Islet precursor cell (in vitro differentiated cells): ENCODE measurements around the gene RELB.

ENCODE experiments used
- DNase-seq: peaks from one replicate; pipeline ENCODE4 v3.0.0-alpha.2; 2018

The RELB gene

GRCh38 chr19:45063851-45064801 lies 62.9 kb downstream of the RELB start:
- no peak for DNase-seq

DNA sequence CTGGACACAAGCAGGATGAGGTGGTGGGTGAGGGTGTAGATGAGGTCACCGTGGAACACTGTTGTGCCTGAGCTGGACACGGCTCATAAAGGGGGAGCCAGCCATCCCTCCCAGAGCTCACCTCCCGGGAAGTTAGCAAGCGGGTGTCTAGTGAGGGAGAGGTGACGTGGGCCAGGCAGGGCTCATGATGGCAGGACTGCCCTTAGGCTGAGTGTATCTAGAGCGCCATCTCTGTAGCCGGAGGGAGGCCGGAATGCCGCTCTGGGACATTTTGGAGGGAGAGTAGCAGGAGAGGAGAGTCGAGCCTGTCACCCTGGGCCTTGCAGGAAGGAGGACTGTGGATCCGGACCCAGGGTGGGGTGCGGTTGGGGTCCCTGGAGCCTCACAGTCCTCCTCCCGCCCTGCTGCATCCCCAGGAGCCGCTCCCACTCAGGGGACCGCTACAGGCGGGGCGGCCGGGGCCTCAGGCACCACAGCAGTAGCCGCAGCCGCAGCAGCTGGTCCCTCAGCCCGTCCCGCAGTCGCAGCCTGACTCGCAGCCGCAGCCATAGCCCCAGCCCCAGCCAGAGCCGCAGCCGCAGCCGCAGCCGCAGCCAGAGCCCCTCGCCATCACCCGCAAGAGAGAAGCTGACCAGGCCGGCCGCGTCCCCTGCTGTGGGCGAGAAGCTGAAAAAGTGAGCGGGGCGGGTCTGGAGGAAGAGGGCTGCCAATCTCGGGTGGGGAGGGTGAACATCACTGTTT lies 65.8 kb downstream of the RELB start:
- peak; percentile 56 for DNase-seq

DNA sequence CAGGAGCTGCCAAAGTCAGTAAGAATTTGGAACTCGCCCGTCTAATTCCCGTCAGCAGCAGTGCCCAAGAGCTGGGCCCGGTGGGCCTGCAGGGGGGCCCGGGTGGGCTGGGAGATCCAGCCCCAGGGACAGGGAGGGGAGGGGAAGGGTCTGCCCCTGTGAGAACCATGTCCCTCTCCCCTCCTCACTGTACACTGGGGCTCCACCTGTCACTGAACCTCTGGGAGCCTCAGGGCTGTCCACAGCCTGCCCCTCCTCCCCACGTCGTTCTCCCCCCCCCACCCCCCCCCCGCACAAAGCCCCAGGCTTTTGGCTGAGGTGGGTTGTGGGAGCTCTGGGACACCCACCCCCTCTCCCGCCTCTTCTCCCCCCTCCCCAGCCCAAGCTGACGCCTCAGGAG lies 66.8 kb downstream of the RELB start:
- peak; percentile 45 for DNase-seq

- DNase-seq, result peak; percentile 83
Measured at GRCh38 chr19:45069056-45069455, 67.8 kb downstream of the RELB start.

GRCh38 chr19:45070214-45070613 lies 69.0 kb downstream of the RELB start:
- no peak for DNase-seq

DNA sequence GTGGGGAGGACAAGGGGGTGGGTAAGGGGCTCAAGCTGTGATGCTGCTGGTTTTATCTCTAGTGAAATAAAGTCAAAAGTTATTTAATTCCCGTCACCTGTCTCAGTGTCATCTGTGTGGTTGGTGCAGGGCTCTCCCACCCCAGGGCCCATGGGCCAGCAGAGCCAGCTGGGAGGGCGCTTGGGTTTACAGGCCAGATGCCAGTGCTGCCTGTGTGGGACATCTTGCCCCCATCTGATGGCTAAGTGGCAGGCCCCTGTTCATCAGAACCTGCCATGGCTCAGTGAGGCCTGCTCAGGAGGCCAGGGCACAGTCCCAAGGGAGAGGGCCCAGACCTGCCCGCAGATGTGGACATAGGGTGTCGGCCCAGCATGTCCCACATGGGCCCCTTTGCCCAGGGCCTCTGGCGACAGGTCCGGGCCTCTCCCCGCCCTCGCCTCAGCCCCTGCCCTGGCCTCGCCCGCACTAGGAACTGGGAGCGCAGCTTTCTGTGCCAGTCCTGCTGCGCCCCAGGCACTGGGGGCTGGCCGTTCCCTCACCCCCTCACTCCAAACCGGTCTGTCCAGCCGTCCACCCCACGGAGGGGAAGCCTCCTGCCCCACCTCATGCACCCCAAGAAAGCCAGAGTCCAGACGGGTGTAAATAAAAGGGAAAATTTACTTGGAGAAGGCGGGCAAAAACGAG lies 69.7 kb downstream of the RELB start:
- peak; percentile 45 for DNase-seq

DNA sequence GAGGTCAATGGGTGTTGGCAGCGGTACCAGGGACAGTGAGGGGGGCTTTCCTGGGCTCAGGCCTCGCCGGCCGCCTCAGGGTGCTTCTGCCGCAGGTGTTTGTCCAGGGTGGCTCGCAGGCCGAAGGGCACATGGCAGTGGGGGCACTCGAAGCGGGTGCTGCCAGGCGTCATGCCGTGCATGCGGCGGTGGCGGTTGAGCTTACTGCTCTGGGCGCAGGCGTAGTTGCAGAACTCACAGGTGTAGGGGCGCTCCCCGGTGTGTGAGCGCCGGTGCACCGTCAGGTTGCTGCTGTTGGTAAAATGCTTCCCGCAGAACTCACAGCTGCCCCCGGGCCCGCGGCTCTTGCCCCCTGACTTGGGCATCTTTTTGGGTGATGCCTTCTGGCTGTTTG lies 70.3 kb downstream of the RELB start:
- DNase-seq, result no peak

DNA sequence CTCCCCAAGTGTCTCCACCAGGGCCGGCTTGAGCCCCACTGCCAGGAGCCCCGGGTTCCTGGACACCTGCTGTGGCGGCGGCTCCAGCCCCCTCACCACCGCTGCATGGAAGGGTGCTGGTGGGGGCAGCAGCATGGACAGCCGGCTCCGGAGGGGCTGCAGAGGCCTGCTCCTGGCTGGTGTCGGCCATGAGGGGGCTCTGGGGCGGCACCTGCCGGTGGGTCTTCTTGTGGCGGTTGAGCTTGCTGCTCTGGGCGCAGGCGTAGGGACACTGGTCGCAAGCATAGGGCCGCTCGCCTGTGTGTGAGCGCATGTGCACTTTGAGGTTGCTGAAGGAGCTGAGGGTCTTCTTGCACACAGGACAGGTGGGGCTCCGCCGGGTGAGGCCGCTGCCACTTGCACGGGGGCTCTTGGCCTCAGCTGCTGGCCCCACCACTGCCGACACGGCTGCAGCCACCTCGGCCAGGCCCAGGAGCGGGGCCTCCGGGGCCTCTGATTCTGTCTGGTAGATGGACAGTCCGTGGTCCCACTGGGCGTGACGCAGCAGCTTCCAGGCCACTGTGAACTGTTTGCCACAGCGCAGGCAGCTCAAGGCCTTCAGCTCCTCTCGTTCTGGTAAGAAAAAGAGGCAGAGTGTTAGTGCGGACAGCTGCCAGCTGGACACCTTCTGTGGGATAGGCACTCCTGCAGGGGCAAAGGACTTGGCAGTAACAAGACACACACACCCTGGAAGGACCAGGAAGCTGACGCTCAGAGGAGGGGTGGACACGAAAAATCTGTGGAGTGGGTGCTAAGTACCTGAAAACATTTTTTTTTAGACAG lies 70.9 kb downstream of the RELB start:
- no peak for DNase-seq

DNA sequence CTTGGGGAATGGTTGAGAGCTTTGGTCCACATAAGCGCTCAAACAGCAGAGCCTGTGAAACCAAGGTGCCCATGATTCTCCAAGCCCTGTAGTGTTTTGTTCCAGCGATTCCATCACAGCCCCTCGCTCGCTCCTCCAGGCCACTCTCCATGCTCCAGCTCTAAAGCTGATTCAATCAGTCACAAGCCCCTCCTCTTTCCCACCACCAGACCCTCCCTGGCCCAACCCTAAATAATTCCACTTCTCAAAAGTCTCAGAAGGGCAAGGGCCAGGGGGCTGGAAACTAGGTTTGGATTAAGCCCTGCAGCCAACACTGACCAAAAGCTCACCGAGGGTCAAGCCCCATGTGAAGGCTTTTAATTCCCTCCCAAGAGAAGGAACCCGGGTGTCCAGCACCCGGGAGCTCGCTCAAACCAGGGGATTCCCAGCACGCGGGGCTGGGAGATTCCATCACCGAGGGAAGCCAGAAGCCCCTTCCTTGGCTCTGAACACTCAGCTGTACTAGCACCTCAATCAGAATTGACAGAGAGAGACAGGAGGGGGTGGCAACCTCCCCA lies 73.6 kb downstream of the RELB start:
- peak; percentile 66 for DNase-seq

GRCh38 chr19:45075301-45076028 lies 74.2 kb downstream of the RELB start:
- peak; percentile 82 for DNase-seq

DNA sequence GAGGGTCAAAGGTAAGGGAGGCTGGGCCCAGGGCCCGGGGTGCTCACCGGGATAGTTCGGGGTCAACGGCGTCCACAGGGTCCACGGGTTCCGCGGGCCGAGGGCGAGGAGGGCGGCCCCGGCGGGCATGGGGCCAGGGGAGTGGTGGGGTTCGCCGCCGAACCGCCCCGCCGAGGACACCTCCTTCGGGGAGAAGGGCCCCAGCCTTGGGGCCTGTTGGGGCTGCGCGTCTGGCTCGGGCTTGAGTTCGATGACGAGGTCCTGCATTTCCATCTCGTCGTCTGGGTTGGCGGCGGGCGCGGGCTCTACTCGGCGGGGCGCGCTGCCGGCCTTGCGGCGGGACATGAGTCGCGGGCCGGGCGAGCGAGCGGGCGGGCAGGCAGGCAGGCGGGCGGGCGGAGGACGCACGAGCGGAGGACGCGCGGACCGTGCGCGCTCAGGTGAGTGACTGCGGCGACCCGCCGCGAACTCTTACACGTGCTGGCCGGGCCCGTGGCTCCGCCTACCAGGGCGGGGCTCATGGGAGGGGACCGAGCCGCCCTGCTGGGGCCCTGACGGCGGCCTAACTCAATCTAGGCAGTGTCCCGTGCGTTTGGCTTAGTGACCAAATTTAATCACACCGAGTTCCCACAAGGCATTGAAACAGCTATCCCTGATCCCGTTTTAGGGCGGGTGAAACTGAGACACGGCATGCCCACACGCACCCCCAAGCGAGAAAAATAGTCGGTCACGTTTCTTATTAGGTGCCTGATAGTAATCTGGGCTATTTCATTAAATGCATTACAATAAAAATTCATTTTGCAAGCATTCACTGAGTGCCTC lies 75.0 kb downstream of the RELB start, which contains the start of gene ZNF296:
Gene ZNF296, minus strand, starts transcription at position 450 of the 822 bp plus-strand sequence. Its CDS starts 105 bp downstream, at position 345.
- peak; percentile 88 for DNase-seq

GRCh38 chr19:45076851-45077730 lies 75.8 kb downstream of the RELB start:
- peak; percentile 41 for DNase-seq

DNA sequence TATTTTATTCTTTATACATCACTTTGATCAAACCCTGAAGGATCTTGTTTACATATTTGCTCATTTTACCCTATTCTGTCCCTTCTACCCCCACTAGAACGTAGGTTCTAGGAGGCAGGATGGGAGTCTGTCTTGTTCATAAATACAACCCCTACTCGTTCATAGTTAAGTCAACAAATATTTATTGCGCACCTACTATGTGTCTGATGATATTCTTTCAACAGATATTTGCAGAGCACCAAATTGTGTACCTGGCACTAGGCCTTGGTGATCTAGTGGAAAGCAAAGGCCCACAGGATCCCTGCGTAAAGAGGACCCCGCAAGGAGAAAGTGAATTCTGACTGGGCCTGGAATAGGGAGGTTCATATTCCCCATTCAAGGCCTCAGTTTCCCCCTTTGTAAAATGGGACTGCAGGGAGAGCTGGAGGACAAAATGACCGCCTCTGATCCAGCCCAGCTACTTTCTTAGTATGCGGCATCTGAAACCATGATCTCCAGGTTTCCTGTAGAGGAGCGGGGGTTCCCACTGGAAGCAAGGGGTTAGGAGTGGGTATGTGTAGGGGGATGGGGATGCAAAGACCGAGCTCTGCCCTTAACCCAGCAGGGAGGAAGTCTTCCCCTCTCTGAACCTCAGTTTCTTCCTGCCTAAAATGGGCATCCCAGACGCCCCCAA lies 77.3 kb downstream of the RELB start:
- no peak for DNase-seq

DNA sequence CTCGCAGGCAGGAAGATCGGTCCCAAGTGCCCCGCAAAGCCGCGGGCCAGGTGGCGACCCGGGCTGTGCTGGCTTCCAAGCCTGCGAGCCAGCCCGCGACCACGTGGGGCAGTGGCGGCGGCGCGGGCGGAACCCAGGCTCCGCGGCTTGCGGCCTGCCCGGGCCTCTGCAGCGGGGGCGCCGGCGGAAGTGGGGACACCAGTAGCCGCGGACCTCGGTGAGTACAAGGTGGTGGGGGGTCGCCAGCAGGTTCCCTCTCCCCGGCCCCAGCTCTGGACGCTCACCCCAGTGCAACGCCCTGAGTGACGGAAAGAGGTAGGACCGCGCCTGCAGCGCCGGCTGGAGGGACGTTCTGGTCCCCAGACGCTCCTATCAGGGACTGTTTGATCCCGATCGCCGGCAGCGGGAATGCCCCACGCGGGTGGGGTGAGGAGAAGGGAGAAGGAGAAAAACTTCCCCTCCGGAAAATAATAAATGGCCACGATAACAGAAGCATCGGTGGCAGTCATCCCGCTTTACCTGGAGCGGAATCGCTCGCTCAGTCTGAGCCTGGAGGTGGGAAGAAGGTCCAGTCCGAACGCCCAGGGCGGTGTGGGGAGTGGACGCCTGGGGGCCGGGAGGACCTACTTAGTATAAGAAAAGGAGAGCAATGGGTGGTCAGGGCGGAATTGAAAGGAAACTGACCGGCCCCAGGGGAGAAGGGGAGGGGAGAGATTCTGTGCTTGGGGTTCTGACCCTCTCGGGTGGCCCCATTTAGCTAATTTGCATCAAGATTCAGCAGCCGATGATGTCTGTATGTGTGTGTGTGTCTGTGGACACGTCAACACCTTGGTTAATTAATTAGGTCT lies 78.0 kb downstream of the RELB start, which contains the start of gene GEMIN7:
Gene GEMIN7, plus strand, starts transcription at position 198 of the 848 bp plus-strand sequence. CDS start 10,855 bp downstream, outside the sequence.
- peak; percentile 91 for DNase-seq

DNA sequence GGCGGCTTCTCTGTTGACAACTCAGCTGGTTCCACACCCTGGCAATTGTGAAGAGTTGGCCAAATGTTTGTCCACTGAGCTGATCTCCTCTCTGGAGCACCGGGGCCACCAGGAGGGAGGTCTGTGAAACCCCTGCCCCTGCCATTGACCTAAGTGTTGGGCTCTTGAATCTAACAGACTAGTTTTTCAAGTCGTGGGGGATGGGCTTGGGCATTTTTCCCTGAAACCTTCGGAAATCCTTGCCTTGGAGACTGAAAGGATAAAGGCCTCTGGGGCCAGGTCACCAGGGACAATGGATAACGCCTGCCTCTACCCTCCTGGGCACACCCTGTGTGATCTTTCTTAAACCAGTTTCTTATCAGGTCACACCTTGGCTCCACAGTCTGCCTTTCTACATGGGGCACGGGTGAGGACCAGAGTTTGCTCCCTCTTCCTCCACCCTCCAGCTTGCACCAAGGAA lies 78.7 kb downstream of the RELB start:
- DNase-seq, result no peak

DNA sequence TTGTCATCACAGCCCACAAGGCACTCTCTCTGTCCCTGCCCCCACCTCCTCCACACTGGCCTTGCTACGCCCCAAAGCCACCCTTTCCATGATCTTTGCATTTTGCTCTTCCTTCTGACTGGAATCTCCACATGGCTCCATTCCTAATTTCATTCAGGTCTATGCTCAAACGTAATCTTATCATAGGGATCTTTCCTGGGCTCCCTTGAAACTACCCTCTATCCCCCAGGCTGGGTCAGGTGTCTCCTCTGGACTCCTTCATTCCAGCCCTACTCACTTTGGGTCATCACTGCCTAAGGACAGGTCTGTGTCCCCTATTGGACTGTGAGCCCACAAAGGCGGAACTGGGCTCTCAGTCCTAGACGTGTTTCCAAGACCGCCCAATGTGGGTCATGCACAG lies 80.9 kb downstream of the RELB start:
- no peak for DNase-seq

- no peak for DNase-seq
Measured at GRCh38 chr19:45086480-45086879, 85.2 kb downstream of the RELB start.
